ENCODE data around the gene NEGR1. TPM values are rescaled to one million over a fixed set of nuclear protein-coding genes. Genes with fewer than 3 reads are reported as not detected.

Gene NEGR1
- total RNA-seq, 4 donors from 2014 or later, result 1.6 to 4.7 (median 2.3) TPM

DNA sequence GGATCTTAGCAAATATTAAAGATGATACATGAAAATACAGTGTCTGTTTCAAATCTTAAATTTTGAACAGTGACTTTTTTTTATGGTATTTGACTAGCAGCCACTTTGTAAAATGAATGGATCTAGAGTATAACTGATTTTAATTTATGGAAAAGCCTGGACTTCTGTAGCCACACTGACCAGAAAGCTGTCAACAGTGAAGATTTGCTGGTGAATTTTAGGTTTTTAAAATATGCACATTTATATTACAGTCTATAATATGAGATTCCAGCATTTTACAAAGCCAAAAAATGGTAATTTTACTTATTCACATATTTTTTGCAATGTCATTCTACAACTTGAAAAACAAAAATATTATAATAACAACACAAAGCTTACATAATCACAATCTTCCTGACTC is 131.8 kb downstream of the NEGR1 start:
- Histone ChIP-seq H3K4me3 (no peak overlapping the region), H3K27ac (no peak overlapping the region), H3K4me1 (no peaks in the 10 kb centered on the region), H3K27me3 (no peaks in the 10 kb centered on the region), H3K36me3 (no peaks in the 10 kb centered on the region), H3K9me3 (no peaks in the 10 kb centered on the region)
- TF ChIP-seq, protein P1, sequence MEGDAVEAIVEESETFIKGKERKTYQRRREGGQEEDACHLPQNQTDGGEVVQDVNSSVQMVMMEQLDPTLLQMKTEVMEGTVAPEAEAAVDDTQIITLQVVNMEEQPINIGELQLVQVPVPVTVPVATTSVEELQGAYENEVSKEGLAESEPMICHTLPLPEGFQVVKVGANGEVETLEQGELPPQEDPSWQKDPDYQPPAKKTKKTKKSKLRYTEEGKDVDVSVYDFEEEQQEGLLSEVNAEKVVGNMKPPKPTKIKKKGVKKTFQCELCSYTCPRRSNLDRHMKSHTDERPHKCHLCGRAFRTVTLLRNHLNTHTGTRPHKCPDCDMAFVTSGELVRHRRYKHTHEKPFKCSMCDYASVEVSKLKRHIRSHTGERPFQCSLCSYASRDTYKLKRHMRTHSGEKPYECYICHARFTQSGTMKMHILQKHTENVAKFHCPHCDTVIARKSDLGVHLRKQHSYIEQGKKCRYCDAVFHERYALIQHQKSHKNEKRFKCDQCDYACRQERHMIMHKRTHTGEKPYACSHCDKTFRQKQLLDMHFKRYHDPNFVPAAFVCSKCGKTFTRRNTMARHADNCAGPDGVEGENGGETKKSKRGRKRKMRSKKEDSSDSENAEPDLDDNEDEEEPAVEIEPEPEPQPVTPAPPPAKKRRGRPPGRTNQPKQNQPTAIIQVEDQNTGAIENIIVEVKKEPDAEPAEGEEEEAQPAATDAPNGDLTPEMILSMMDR (IDR thresholded peaks at IDR 0.05), result no peak
- no peak for DNase-seq

DNA sequence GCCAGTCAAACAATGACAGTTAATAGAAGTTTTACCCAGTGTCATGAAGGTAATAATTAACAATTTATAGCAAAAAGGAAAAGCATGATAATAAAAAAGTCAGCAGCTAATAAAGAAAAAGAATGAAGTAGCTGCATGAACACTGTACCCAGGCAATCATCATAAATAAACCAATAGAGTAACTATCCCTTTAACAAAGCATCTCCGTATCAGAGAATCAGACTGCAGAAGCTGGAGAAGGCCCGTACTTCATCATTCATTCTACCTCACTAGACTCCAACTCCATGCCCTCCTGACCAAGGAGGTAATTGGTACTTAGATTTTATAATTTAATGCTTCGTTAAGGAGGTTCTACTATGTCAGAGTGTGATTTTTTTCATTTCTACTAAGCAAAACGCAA is 140.5 kb downstream of the NEGR1 start:
- TF ChIP-seq, protein P1 (IDR thresholded peaks at IDR 0.05), result no peak
- TF ChIP-seq POLR2A (IDR thresholded peaks at IDR 0.05), result no peak
- no peak overlapping the region for H3K27ac ChIP-seq
- no peaks in the 10 kb centered on the region for H3K4me1 ChIP-seq
- H3K9me3 ChIP-seq, result no peaks in the 10 kb centered on the region
- DNase-seq, result no peak
- H3K36me3 ChIP-seq, result no peaks in the 10 kb centered on the region
- H3K27me3 ChIP-seq, result no peaks in the 10 kb centered on the region
- no peak overlapping the region for H3K4me3 ChIP-seq

DNA sequence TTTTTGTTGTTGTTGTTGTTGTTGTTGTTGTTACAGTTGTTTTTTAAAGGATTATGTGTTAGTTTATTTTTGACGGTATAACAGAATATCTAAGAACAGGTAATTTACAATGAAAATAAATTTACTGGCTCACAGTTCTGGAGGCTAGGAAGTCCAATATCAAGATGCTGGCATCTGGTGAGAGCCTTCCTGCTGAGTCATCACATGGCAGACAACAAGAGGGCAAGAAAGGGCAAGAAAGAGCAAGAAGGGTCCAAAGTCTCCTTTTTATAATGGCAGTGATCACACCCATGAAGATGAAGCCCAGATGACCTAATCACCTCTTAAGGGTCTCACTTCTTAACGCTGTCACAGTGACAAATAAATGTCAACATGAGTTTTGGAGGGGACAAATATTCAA is 142.1 kb downstream of the NEGR1 start:
- Histone ChIP-seq H3K27me3 (no peaks in the 10 kb centered on the region), H3K9me3 (no peaks in the 10 kb centered on the region), H3K27ac (no peak overlapping the region), H3K36me3 (no peaks in the 10 kb centered on the region), H3K4me1 (no peaks in the 10 kb centered on the region), H3K4me3 (no peak overlapping the region)
- no peak for DNase-seq
- TF ChIP-seq POLR2A (IDR thresholded peaks at IDR 0.05), result no peak
- TF ChIP-seq, protein P1 (IDR thresholded peaks at IDR 0.05), result no peak

DNA sequence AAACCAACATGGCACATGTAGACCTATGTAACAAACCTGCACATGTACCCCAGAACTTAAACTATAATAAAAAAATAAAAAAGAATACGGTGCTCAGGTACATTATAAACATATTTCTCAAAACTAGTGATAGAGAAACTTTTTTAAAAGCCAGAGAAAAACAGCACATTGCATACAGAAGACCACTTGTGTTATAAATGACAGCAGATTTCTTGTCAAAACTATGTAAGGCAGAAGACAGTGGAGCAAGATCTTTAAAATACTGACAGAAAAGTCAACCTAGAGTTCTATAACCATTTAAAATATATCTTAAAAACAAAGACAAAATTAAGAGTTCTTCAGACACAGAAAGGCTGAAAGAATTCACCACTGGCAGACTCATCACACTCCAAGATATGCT is 144.7 kb downstream of the NEGR1 start:
- TF ChIP-seq, protein P1 (IDR thresholded peaks at IDR 0.05), result no peak
- no peak for TF ChIP-seq POLR2A (IDR thresholded peaks at IDR 0.05)
- Histone ChIP-seq H3K27ac (no peak overlapping the region), H3K9me3 (no peaks in the 10 kb centered on the region), H3K4me1 (no peaks in the 10 kb centered on the region), H3K4me3 (no peak overlapping the region), H3K36me3 (no peaks in the 10 kb centered on the region), H3K27me3 (no peaks in the 10 kb centered on the region)
- DNase-seq, result no peak

DNA sequence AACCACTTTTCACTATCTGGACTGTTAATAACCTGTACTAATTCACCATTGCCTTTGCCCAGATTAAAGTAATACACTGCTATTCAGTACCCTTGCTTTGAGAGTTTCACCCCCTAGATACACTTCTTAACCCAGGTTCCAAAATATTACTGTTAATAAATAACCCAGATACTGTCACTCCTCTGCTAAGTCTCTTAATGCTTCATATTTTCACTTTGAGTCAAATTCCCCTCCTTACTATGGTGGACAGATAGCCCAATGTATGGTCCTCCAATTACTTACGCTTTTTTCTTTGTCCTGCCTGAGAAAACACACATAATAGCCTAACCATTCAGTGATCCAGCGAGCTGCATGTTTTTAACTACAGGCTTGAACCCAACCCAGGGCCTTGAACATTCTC is 152.5 kb downstream of the NEGR1 start:
- no peak overlapping the region for H3K4me3 ChIP-seq
- H3K4me1 ChIP-seq, result no peaks in the 10 kb centered on the region
- DNase-seq, result no peak
- no peak overlapping the region for H3K27ac ChIP-seq
- TF ChIP-seq POLR2A (IDR thresholded peaks at IDR 0.05), result no peak
- TF ChIP-seq, protein P1 (IDR thresholded peaks at IDR 0.05), result no peak
- no peaks in the 10 kb centered on the region for H3K36me3 ChIP-seq
- H3K9me3 ChIP-seq, result no peaks in the 10 kb centered on the region
- no peaks in the 10 kb centered on the region for H3K27me3 ChIP-seq

Data from Peyer's patch (tissue), 4 donors.